HCT116 (cell line): Measurements from ENCODE around the gene GNAI1. TPM values are rescaled to one million over a fixed set of nuclear protein-coding genes. Genes with fewer than 3 reads are reported as not detected.

ENCODE experiments used
- ATAC-seq: fragments of 200-7000 bp; cut with Tn5 transposase; 2 replicates; pipeline ENCODE4 v1.9.1; 2020; ENCODE audit warnings: mild to moderate bottlenecking, moderate library complexity
- BruUV-seq: library from RNA; stranded (reverse); fragments of 400-500 nt; replicated peaks from 2 replicates; lab custom pipeline; 2021; lab: Mats Ljungman, UMichigan
- CTCF ChIA-PET: fragments of 300-600 bp; sonication (Branson Sonifier 250); formaldehyde crosslinking; loops from one replicate; lab custom pipeline; 2021; ENCODE audit warnings: antibody characterized with exemption; lab: Charles Lee
- POLR2A ChIA-PET: fragments of 300-600, 350-600 bp; sonication (Branson Sonifier 250); formaldehyde crosslinking; loops from one replicate; lab custom pipeline; 2021; ENCODE audit warnings: antibody characterized with exemption; lab: Charles Lee
- RAD21 ChIA-PET, 2 experiments: fragments of 300-600 bp; sonication (Branson Sonifier 250); formaldehyde crosslinking; loops; one replicate each; lab custom pipeline; 2023; ENCODE audit warnings: low total read pairs in 2 of 2; ENCODE audit not compliant: uncharacterized antibody in 2 of 2, unreplicated experiment in 2 of 2, low non-redundant PET in 1 of 2; lab: Charles Lee
- DNase-seq: peaks from one replicate; pipeline ENCODE4 v3.0.0-alpha.2; 2010; ENCODE audit warnings: low read depth, low spot score
- H2AFZ ChIP-seq: fragments of 200-600 bp; shearing (Covaris generic), sonication (generic); 2 replicates; pipeline ENCODE4 v1.6.1; 2017; ENCODE audit warnings: low read depth, mixed run types, mixed read lengths, antibody characterized with exemption, low read length; ENCODE audit not compliant: poor library complexity, severe bottlenecking
- H3K27ac ChIP-seq: 2 replicates; pipeline ENCODE4 v1.5.1; 2012; ENCODE audit warnings: low read depth, low read length
- H3K27me3 ChIP-seq: fragments of 200-600 bp; sonication (generic); 2 replicates; pipeline ENCODE4 v1.6.1; 2016; ENCODE audit warnings: mixed run types, low read length, mixed read lengths; ENCODE audit not compliant: insufficient read depth
- H3K36me3 ChIP-seq, 2 experiments: fragments of 200-500 bp in 1 of 2; fragments of 200-600 bp in 1 of 2; sonication (Bioruptor generic) in 1 of 2; sonication (generic) in 1 of 2; 2 replicates each; pipeline versions ENCODE4 v1.5.1 to v1.6.1; 2014 to 2016; ENCODE audit warnings: low read length in 2 of 2, inconsistent platforms in 1 of 2, mixed read lengths in 1 of 2, mixed run types in 1 of 2; ENCODE audit not compliant: insufficient read depth in 2 of 2, control insufficient read depth in 1 of 2
- H3K4me1 ChIP-seq, 2 experiments: fragments of 200-600 bp in 1 of 2; sonication (generic) in 1 of 2; 2 replicates each; pipeline versions ENCODE4 v1.5.1 to v1.6.1; 2012 to 2017; ENCODE audit warnings: low read length in 2 of 2, inconsistent platforms in 1 of 2, mild to moderate bottlenecking in 1 of 2, mixed read lengths in 1 of 2, mixed run types in 1 of 2, moderate library complexity in 1 of 2; ENCODE audit not compliant: insufficient read depth in 2 of 2, control insufficient read depth in 1 of 2
- H3K4me2 ChIP-seq: fragments of 200-600 bp; sonication (generic); 2 replicates; pipeline ENCODE4 v1.6.1; 2017; ENCODE audit warnings: mixed run types, low read length, mixed read lengths
- H3K4me3 ChIP-seq, 2 experiments: fragments of 200-600 bp in 1 of 2; sonication (generic) in 1 of 2; replicated peaks in 1 of 2; 2 replicates each; pipeline ENCODE4 v1.5.1; 2011 to 2016; ENCODE audit warnings: low read length in 2 of 2, control low read depth in 1 of 2, low read depth in 1 of 2, mild to moderate bottlenecking in 1 of 2, mixed read lengths in 1 of 2, mixed run types in 1 of 2
- H3K79me2 ChIP-seq: fragments of 200-600 bp; sonication (generic); 2 replicates; pipeline ENCODE4 v1.6.1; 2017; ENCODE audit warnings: mild to moderate bottlenecking, mixed run types, low read length, moderate library complexity, mixed read lengths; ENCODE audit not compliant: insufficient read depth
- H3K9ac ChIP-seq: fragments of 200-600 bp; sonication (generic); 2 replicates; pipeline ENCODE4 v1.6.1; 2016; ENCODE audit warnings: low read length, mixed read lengths
- H3K9me2 ChIP-seq: fragments of 200-600 bp; sonication (generic), shearing (Covaris generic); 2 replicates; pipeline ENCODE4 v1.6.1; 2017; ENCODE audit warnings: mixed run types, mild to moderate bottlenecking, moderate library complexity; ENCODE audit not compliant: insufficient read depth
- H3K9me3 ChIP-seq, 2 experiments: fragments of 200-500 bp in 1 of 2; fragments of 200-600 bp in 1 of 2; sonication (Bioruptor generic) in 1 of 2; sonication (generic) in 1 of 2; 2 replicates each; pipeline ENCODE4 v1.6.1; 2014 to 2017; ENCODE audit warnings: low read length in 2 of 2, mixed read lengths in 2 of 2, inconsistent platforms in 1 of 2, low read depth in 1 of 2, mild to moderate bottlenecking in 1 of 2, mixed run types in 1 of 2, moderate library complexity in 1 of 2; ENCODE audit not compliant: control insufficient read depth in 1 of 2, insufficient read depth in 1 of 2
- H4K20me1 ChIP-seq: fragments of 200-600 bp; sonication (generic), shearing (Covaris generic); 2 replicates; pipeline ENCODE4 v1.6.1; 2017; ENCODE audit warnings: mixed run types, mild to moderate bottlenecking, moderate library complexity; ENCODE audit not compliant: insufficient read depth
- CBX3 ChIP-seq: IDR thresholded peaks from 2 replicates; pipeline ENCODE4 v1.6.1; 2012; ENCODE audit warnings: low read depth
- JUND ChIP-seq: IDR thresholded peaks from 2 replicates; pipeline ENCODE4 v1.6.1; 2012
- REST ChIP-seq: IDR thresholded peaks from 2 replicates; pipeline ENCODE4 v1.6.1; 2012; ENCODE audit warnings: low read depth
- intact Hi-C: fragments of 100-400 bp; cut with micrococcal nuclease; formaldehyde crosslinking; loops from 2 replicates; pipeline ENCODE4 v1.10.0; 2022
- total RNA-seq: library from RNA; stranded (reverse); gene quantifications from one replicate; pipeline ENCODE4 v1.2.1, GENCODE V29; 2021; ENCODE audit not compliant: unreplicated experiment

GNAI1 gene
- total RNA-seq, 1 experiment from 2014 or later, result 148 TPM

- CTCF ChIA-PET, result no interaction called here
Measured at GRCh38 chr7:80199051-80199450, 64.4 kb downstream of the GNAI1 start.

More at GRCh38 chr7:80199051-80199450, 64.4 kb downstream of the GNAI1 start:
- no peak overlapping the region for H3K27ac ChIP-seq
- RAD21 ChIA-PET, result no interaction called here
- no peak overlapping the region for H2AFZ ChIP-seq
- no peak for TF ChIP-seq REST
- no peak for TF ChIP-seq CBX3
- TF ChIP-seq JUND, result no peak
- H3K27me3 ChIP-seq, result no peaks in the 10 kb centered on the region
- H3K36me3 ChIP-seq, result peaks cover 30 to 49% of the 10 kb centered on the region in 2 experiments
- peaks cover 27% of the 10 kb centered on the region; the same call in 1 of the 2 replicates for H4K20me1 ChIP-seq
- no peaks in the 10 kb centered on the region for H3K4me1 ChIP-seq
- ATAC-seq (no peak), DNase-seq (no peak)
- H3K9me3 ChIP-seq, result no peaks in the 10 kb centered on the region
- POLR2A ChIA-PET, result no interaction called here
- intact Hi-C loops, result no loop called here
- H3K79me2 ChIP-seq, result peaks cover 100% of the 10 kb centered on the region
- H3K9ac ChIP-seq, result no peak overlapping the region
- H3K4me2 ChIP-seq, result no peak overlapping the region
- H3K9me2 ChIP-seq, result no peaks in the 10 kb centered on the region
- BruUV-seq, result no TSS peak
- no peak overlapping the region for H3K4me3 ChIP-seq
